GM18507 (cell line): ENCODE results near the gene MVK.
A peak's percentile ranks its signal among the peaks of the same experiment; 100 is the strongest.

ENCODE experiments used
- DNase-seq: peaks from one replicate; pipeline ENCODE4 v3.0.0; 2011; ENCODE audit warnings: low read depth; ENCODE audit not compliant: insufficient read length; ENCODE audit errors: extremely low spot score
- FAIRE-seq: peaks from 2 replicates; lab custom pipeline; 2011; peaks lifted over from hg19 to GRCh38; lab: Jason Lieb, UNC

The MVK gene

DNA sequence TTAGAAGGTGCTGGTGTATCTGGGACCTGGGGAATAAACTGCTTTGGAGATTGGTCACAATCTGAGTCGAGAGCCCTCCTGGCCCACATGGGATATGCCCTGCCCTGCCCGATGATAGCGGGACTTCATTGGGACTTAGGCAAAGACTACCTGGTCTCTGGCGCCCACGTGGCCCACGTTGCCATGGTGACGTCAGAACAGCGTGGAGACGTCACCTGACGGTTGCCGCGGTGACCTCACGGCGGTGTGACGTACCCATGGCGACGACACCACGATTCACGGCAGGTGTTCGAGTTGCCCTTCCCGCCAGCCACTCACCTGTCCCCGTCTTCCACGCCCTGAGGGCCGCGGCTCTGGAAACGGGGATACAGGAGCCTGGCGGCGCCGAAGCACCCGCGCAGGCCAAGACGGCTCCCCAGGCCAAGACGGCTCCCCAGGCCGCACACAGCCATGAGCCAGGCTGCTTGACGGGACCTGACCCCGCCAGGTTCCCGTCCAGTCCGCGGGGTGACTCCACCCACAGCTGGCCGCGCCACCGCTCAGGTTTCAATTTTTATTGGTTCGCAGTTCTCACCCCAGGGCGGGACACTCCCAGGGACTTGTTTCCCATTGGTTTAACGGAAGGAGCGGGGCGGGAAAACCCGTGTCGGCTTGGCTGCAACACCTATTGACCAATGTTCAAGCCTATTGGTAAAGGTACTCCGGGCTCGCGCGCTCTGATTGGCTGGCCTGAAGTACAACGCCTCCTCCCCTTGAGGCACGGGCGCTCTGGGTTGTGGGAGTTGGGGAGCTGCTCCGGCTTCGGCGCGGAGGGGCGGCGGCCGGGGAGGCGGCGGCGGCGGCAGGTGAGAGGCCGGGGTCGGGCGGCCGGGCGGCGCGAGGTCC, at the start of gene MVK, which contains the start of gene MMAB:
Gene MVK (plus strand): TSS at position 766 of the 885 bp plus-strand sequence. CDS start 1,029 bp downstream, outside the sequence.
Gene MMAB (minus strand): TSS at position 476 of the 885 bp plus-strand sequence. CDS start 24 bp downstream, at position 452.
- peak; percentile 99 for FAIRE-seq

DNA sequence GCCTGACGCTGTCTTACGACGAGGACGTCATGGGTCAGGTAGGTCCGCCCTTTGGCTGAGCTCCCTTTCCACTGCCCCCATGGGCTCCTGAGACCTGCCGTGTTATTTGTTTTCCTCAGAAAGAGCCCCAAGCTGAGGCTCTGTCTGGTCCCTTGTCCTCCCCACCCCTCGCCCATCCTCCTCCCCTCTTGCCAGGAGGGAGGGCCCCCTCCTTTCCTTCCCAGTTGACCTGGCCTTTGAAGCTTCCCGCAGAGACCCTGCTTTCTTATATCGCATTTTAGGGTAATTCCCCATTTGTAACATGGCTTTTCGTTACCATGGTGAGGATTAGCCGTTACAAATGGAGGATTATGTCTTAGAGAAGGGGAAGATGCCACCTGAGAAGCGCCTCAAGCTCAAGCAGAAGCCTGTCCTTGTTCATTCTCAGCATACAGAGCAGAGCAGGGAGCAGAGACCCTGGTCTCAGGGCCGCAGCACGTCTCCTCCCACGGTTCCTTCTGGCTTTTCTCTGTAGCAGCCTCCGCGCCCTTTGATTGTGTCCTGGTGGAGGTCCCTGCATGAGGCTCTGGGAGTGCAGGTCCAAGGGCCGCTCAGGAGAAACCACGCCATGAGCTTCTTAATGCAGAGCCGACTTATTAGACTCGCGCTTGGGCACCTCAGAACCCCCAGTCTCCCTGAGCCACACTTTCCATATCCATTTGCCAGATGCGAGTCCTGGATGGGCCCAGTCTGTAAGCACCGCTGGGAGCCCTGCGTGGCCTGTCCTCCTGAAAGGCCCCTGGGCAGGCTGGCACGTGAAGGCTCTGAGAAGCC, 48.9 kb upstream of the MVK start:
- FAIRE-seq (no peak), DNase-seq (no peak)

More for the DNA sequence above, at the start of gene MVK, which contains the start of gene MMAB:
- DNase-seq = peak; percentile 95

DNA sequence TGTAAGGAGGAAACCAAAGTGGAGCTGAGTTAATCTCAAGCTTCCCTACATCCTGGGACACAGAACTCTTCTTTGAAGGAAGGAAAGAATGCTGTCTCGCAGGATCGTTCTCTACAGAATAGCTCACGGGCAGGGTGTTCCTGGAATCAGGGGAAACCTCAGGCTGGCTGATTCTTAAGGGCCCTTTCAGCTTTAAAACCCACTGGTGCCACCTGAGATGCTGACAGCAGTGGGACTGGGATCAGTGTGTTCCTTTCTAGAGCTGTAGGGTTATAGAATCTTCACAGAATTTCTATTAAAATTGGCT, 48.4 kb upstream of the MVK start:
- DNase-seq (no peak), FAIRE-seq (no peak)

- DNase-seq (no peak), FAIRE-seq (no peak)
Observed at GRCh38 chr12:109527489-109528123, 46.0 kb upstream of the MVK start.

- DNase-seq = no peak
- FAIRE-seq = no peak
Observed at GRCh38 chr12:109529691-109530640, 43.6 kb upstream of the MVK start.

GRCh38 chr12:109531411-109531810, 42.2 kb upstream of the MVK start:
- DNase-seq = no peak
- FAIRE-seq = no peak

- FAIRE-seq = no peak
- no peak for DNase-seq
Observed at GRCh38 chr12:109532721-109533486, 40.7 kb upstream of the MVK start.

DNA sequence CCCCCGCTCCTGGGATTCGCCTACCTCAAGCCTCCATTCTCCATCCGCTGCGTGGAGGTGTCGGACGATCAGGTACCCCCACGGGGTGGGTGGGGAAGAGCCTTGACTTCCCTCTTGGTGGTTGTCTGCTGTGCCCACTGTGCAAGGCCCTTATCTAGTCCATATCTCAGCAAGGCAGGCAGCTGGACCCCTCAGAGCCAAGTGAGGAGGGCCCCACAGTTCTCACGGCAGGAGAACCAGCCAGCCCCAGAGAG, 40.2 kb upstream of the MVK start:
- FAIRE-seq = no peak
- DNase-seq = no peak

DNA sequence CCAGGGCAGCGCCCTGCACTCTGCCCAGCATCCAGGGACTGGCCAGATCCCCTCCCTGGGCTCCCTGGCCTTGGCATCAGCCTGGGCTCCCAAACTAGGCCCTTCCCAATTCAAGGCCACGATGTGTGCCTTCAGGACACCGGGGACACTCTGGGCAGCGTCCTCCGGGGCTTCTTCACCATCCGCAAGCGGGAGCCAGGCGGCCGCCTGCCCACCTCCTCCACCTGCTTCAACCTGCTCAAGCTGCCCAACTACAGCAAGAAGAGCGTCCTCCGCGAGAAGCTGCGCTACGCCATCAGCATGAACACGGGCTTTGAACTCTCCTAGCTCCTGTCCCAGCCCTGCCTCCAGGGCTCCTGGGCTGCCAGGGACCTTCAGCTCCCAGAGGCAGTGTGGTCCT, 39.1 kb upstream of the MVK start:
- FAIRE-seq = no peak

DNA sequence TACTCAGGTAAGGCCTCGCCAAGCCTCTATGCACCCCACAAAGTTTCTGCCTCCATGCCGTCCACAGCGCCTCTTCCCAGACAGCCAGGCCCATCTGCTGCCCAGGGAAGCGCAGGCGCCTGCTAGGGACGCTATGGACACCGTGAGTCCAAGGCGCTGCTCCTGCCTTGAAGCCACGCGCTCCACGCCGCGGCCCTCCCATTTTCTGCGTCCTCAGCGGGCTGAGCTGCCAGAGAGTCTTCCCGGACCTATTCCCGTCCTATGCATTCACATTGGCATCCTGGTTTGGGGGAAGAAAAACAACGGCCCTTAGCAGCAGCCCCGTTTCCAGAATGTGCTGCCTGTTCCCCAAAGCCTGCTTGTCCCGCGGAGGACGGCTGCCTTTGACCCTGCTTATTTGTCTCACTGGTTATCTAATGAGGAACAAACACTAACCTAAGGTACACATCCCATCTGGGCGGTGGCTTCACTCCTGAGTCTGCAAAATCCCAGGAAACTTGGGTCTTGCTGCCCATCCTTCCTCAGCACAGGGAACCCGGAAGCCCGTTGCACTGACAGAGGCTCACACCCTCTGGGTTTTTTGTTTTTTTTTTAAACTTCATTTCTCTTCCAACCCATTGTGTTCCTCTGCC, 38.2 kb upstream of the MVK start:
- no peak for FAIRE-seq
- DNase-seq = no peak

More for the DNA sequence above, 39.1 kb upstream of the MVK start:
- no peak for DNase-seq

GRCh38 chr12:109535863-109536250, 37.7 kb upstream of the MVK start:
- DNase-seq (no peak), FAIRE-seq (no peak)

DNA sequence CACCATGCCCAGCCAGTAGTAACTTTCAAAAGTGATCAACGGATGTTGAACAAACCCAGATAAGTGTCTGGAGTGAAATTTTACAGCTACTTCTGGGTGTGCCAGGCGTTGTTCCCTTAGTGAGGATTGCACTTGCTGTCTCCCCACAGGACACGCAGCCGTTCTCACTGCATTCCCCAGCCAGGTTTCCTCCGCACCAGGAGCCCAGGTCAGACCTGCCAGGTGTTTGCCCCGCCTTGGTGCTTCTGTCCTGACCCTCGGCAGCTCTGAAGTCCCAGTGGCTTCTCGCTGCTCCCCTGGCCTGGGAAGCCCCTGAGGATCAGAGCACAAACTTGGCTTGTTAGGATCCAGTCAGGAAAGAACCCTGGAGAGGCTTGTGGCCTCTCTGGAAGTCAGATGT, 36.5 kb upstream of the MVK start:
- no peak for DNase-seq
- FAIRE-seq = no peak

GRCh38 chr12:109538191-109538863, 35.3 kb upstream of the MVK start:
- DNase-seq (no peak), FAIRE-seq (no peak)

DNA sequence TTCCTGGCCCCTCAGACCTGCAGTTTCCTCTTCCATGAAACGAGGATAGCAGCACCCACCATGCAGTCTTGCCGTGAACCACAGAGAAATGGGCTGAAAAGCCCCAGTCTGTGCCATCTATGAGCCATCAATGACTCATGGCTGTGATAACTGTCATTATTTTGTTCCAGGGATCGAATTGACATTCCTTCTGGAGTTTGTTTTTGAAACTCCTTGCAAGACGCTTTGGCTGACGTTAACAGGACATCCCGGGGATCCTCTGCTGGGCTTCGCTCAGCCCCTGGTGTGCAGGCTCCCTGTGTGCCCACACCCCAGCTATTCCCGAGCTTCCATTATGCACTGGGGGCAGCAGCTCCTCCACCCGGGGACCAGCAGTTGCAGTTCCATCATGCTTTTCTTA, 34.1 kb upstream of the MVK start:
- FAIRE-seq = no peak
- DNase-seq = no peak

DNA sequence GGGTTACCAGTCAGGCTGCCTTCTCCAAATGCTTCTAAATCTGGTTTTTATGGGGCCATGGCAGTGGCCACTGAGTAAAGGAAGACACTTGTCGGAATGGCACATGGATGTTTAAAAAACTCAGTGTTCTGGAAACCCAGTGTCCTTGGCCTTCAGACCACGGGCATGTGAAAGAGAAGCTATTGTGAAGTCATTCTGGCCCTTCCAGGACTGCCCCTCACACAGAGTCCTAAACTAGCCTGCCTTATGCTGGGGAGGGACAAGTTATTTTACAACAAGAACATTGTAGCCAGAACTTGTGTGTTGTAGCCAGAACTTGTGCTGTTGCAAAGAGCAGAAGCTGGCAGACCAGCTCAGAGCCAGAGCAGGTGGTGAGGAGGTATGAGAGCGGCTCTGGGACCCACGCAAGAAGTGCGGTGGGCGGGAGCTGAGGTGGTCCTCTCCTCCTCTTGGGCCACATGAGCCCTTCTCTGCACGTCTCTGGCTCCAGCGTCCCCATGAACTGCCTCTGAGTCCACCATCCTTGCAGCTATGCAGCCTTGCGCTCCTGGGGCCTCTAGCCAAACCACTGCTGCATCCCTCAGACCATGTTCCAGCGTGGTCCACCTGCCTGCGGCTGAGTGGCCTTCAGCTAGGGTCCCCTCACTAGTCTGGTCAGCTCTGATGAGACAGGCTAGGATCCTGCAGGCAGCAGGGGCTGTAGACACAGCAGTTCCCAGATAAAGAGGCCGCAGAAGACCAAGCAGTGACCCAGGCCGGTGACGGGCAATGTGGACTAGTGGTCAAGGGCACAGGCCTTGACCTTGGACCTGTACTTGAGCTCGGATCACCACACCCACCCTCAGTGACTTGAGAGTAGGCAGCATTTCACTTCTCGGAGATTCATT, 32.8 kb upstream of the MVK start:
- FAIRE-seq = no peak
- no peak for DNase-seq

GRCh38 chr12:109541413-109541726, 32.2 kb upstream of the MVK start:
- FAIRE-seq = no peak

DNA sequence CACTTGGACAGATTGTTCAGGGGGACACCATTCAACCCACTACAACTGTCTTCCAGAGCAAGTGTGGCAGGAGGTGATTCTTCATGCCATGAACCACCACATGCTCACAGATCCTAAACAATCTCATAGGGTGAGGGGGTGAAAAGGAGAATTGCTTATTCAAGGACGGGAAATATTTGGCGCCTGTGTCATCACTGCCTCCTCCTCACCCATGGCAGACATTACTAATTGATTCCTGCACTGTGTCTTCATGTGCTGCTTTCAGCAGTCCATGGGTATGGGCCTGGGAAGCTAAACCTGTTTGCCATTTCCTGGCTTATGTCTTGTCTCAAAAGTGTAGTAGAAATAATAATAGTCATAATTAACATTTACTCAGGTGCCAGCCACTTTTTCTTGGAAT, 31.6 kb upstream of the MVK start:
- no peak for DNase-seq
- FAIRE-seq = no peak

More at GRCh38 chr12:109541413-109541726, 32.2 kb upstream of the MVK start:
- DNase-seq = no peak
